T-helper 2 cell treated with Interferon-gamma antibody and Interleukin-4, amounts not matched to agents 100 ng/mL and 5 ng/mL, for 36 hours (primary cell): Measurements from ENCODE around the gene ZSCAN5A. TPM values are rescaled to one million over a fixed set of nuclear protein-coding genes. Genes with fewer than 3 reads are reported as not detected.
"Not testable (repeated sequence)": the region's sequence is repeated elsewhere in the genome, so short reads cannot be mapped to it uniquely, and the experiment has no call there.

Experiments used
- intact Hi-C: fragments of 100-400 bp; cut with micrococcal nuclease; formaldehyde crosslinking; loops from one replicate; pipeline ENCODE4 v1.15.1; 2023
- total RNA-seq: library from RNA; stranded (reverse); gene quantifications from 2 replicates; pipeline ENCODE4 v1.2.3, GENCODE V29; 2022

ZSCAN5A gene
- total RNA-seq, 1 donor from 2014 or later = 10.1 TPM

GRCh38 chr19:56315077-56315828 lies 614 bp upstream of the ZSCAN5A start:
- intact Hi-C loops = loop anchor here (1.0 to 10.0 kb wide), 4 partner anchors 78 to 1964 kb away; partner anchors contain the start of genes U2AF2, ZNF524, ZNF582 and ZNF8

GRCh38 chr19:56314018-56314380 lies 640 bp downstream of the ZSCAN5A start:
- intact Hi-C loops = loop anchor here (1.0 to 10.0 kb wide), 6 partner anchors 173 to 1965 kb away; partner anchors contain the start of genes U2AF2, ZNF444, ZNF470 and ZNF524

GRCh38 chr19:56312787-56313657 lies 1.6 kb downstream of the ZSCAN5A start:
- intact Hi-C loops = loop anchor here (10.0 kb wide), 2 partner anchors 658 to 708 kb away; partner anchors contain the start of genes U2AF2, ZNF524 and ZNF865

- intact Hi-C loops = loop anchor here (10.0 kb wide), 2 partner anchors 658 to 708 kb away; partner anchors contain the start of genes U2AF2, ZNF524 and ZNF865
Measured at GRCh38 chr19:56312342-56312741, 2.3 kb downstream of the ZSCAN5A start.

GRCh38 chr19:56310462-56310861 lies 4.2 kb downstream of the ZSCAN5A start:
- intact Hi-C loops = loop anchor here (10.0 kb wide), 2 partner anchors 656 to 706 kb away; partner anchors contain the start of genes U2AF2, ZNF524 and ZNF865

GRCh38 chr19:56309511-56310185 lies 5.0 kb downstream of the ZSCAN5A start:
- intact Hi-C loops = loop anchor here (10.0 kb wide), 2 partner anchors 655 to 705 kb away; partner anchors contain the start of genes U2AF2, ZNF524 and ZNF865

- intact Hi-C loops = no loop called here
Measured at GRCh38 chr19:56308792-56309191, 5.8 kb downstream of the ZSCAN5A start.

GRCh38 chr19:56307062-56307461 lies 7.6 kb downstream of the ZSCAN5A start:
- intact Hi-C loops = not testable (repeated sequence)

GRCh38 chr19:56306016-56306415 lies 8.6 kb downstream of the ZSCAN5A start:
- intact Hi-C loops = no loop called here

- intact Hi-C loops = no loop called here
Measured at GRCh38 chr19:56304243-56304642, 10.4 kb downstream of the ZSCAN5A start.

GRCh38 chr19:56301886-56302620 lies 12.6 kb downstream of the ZSCAN5A start:
- intact Hi-C loops = no loop called here

- intact Hi-C loops = no loop called here
Measured at GRCh38 chr19:56301155-56301554, 13.5 kb downstream of the ZSCAN5A start.

GRCh38 chr19:56299688-56300087 lies 15.0 kb downstream of the ZSCAN5A start:
- intact Hi-C loops = no loop called here

- intact Hi-C loops = no loop called here
Measured at GRCh38 chr19:56297010-56297409, 17.6 kb downstream of the ZSCAN5A start.

GRCh38 chr19:56295531-56296455 lies 18.8 kb downstream of the ZSCAN5A start:
- intact Hi-C loops = no loop called here

- intact Hi-C loops = no loop called here
Measured at GRCh38 chr19:56294549-56294948, 20.1 kb downstream of the ZSCAN5A start.

GRCh38 chr19:56291867-56292266 lies 22.8 kb downstream of the ZSCAN5A start:
- intact Hi-C loops = no loop called here

- intact Hi-C loops = no loop called here
Measured at GRCh38 chr19:56290104-56290503, 24.5 kb downstream of the ZSCAN5A start.

- intact Hi-C loops = no loop called here
Measured at GRCh38 chr19:56284746-56285145, 29.9 kb downstream of the ZSCAN5A start.
